SK-N-SH treated with all-trans-retinoic acid at 6 μM for 48 hours (cell line): ENCODE results near the gene LRRC19.

Experiments
- ARNTL ChIP-seq: fragments of 450-650 bp; formaldehyde crosslinking; IDR thresholded peaks from 2 replicates; pipeline ENCODE4 v1.5.0; 2020; ENCODE audit warnings: low read depth, mild to moderate bottlenecking, moderate library complexity, borderline replicate concordance
- BACH2 ChIP-seq: fragments of 250-450 bp; sonication (Bioruptor Pico); IDR thresholded peaks from 2 replicates; pipeline ENCODE4 v1.9.0; 2021; ENCODE audit warnings: mild to moderate bottlenecking, borderline replicate concordance
- CSDC2 ChIP-seq: fragments of 250-450 bp; sonication (Bioruptor Pico); IDR thresholded peaks from 2 replicates; pipeline ENCODE4 v1.5.0; 2020; ENCODE audit warnings: mild to moderate bottlenecking, moderate library complexity
- GLIS3 ChIP-seq: fragments of 250-450 bp; sonication (Bioruptor Pico); IDR thresholded peaks from 2 replicates; pipeline ENCODE4 v1.5.0; 2020; ENCODE audit warnings: mild to moderate bottlenecking, moderate library complexity
- ISL1 ChIP-seq: fragments of 250-450 bp; sonication (Bioruptor Pico); IDR thresholded peaks from 2 replicates; pipeline ENCODE4 v2.1.2; 2022; ENCODE audit warnings: mild to moderate bottlenecking, moderate library complexity
- OSR1 ChIP-seq: fragments of 250-450 bp; sonication (Bioruptor Pico); IDR thresholded peaks from 2 replicates; pipeline ENCODE4 v1.8.0; 2022; ENCODE audit warnings: moderate library complexity, mild to moderate bottlenecking, inconsistent platforms
- PATZ1 ChIP-seq: fragments of 250-450 bp; sonication (Bioruptor Pico); IDR thresholded peaks from 2 replicates; pipeline ENCODE4 v1.8.0; 2020; ENCODE audit warnings: mild to moderate bottlenecking, moderate library complexity, borderline replicate concordance
- RARB ChIP-seq: fragments of 250-450 bp; sonication (Bioruptor Pico); IDR thresholded peaks from 2 replicates; pipeline ENCODE4 v1.8.0; 2021; ENCODE audit warnings: mild to moderate bottlenecking, moderate library complexity
- SNAI2 ChIP-seq: fragments of 250-450 bp; sonication (Bioruptor Pico); IDR thresholded peaks from 2 replicates; pipeline ENCODE4 v1.5.0; 2020; ENCODE audit warnings: mild to moderate bottlenecking, moderate library complexity
- TOX ChIP-seq: fragments of 250-450 bp; sonication (Bioruptor Pico); IDR thresholded peaks from 2 replicates; pipeline ENCODE4 v1.8.0; 2021; ENCODE audit warnings: mild to moderate bottlenecking, moderate library complexity, borderline replicate concordance
- ZFP3 ChIP-seq: fragments of 250-450 bp; sonication (Bioruptor Pico); IDR thresholded peaks from 2 replicates; pipeline ENCODE4 v1.5.0; 2020; ENCODE audit warnings: mild to moderate bottlenecking, moderate library complexity
- ZNF70 ChIP-seq: fragments of 450-650 bp; formaldehyde crosslinking; IDR thresholded peaks from 2 replicates; pipeline ENCODE4 v1.5.0; 2020; ENCODE audit warnings: mild to moderate bottlenecking, moderate library complexity
- ZNF8 ChIP-seq: fragments of 450-650 bp; formaldehyde crosslinking; IDR thresholded peaks from 2 replicates; pipeline ENCODE4 v1.5.0; 2020; ENCODE audit warnings: mild to moderate bottlenecking, moderate library complexity

GRCh38 chr9:27005491-27005890 lies at the start of gene LRRC19:
- TF ChIP-seq CSDC2 (CRISPR knock-in tag) (no peak), PATZ1 (no peak), BACH2 (no peak), ZFP3 (CRISPR knock-in tag) (no peak), ARNTL (CRISPR knock-in tag) (no peak), TOX (CRISPR knock-in tag) (no peak), ZNF8 (CRISPR knock-in tag) (no peak), OSR1 (CRISPR knock-in tag) (no peak), ISL1 (no peak), ZNF70 (CRISPR knock-in tag) (no peak), RARB (no peak), SNAI2 (no peak), GLIS3 (CRISPR knock-in tag) (no peak)
